ENCODE data around the gene CREG2. TPM values are rescaled to one million over a fixed set of nuclear protein-coding genes. Genes with fewer than 3 reads are reported as not detected.

CREG2 gene
- polyA plus RNA-seq, 1 of the 3 experiments (the other 2 are of a cell fraction) = 1.4 TPM

- peaks cover 13% of the 10 kb centered on the region for H3F3A ChIP-seq (replicated peaks; ENCODE audit: insufficient read depth)
- peak overlapping the region; percentile 97 for H3K4me2 ChIP-seq
- WGBS (ENCODE audit: low lambda C conversion rate) = 90% methylated on average over 6 of the region's 7 CpGs
- H3K9ac ChIP-seq = peak overlapping the region; percentile 93; the same call in 1 of the 2 replicates
- peaks cover 12 to 20% of the 10 kb centered on the region in 2 experiments; a peak in 3 of 4 replicates for H3K4me1 ChIP-seq (ENCODE audit: control insufficient read depth in 1 of 2, insufficient read depth in 2 of 2, low read depth in 1 of 2, low read length in 1 of 2)
- no peaks in the 10 kb centered on the region for H3K9me3 ChIP-seq
- peak overlapping the region; percentile 88 to 92 for H3K4me3 ChIP-seq (ENCODE audit: low read depth in 2 of 2, low read length in 1 of 2)
- no peak overlapping the region for H2AFZ ChIP-seq (ENCODE audit: low read depth)
- ChIA-PET CTCF (no interaction called here), POLR2A (no interaction called here)
- no peaks in the 10 kb centered on the region for H3K27me3 ChIP-seq (ENCODE audit: insufficient read depth)
- peak overlapping the region; percentile 3 to 88; a peak in 2 of 4 replicates for H3K27ac ChIP-seq (ENCODE audit: low read depth in 2 of 2, low read length in 1 of 2)
- peaks cover 59% of the 10 kb centered on the region for H4K20me1 ChIP-seq (ENCODE audit: insufficient read depth)
- H3K9me2 ChIP-seq = no peaks in the 10 kb centered on the region
- H3K79me2 ChIP-seq (ENCODE audit: insufficient read depth) = peaks cover 69% of the 10 kb centered on the region
- no peak for TF ChIP-seq FOXM1 (IDR thresholded peaks at IDR 0.05; ENCODE audit: low read depth)
- peak; percentile 11; the same call in 1 of the 2 replicates for TF ChIP-seq SIN3A (IDR thresholded peaks at IDR 0.05; ENCODE audit: borderline replicate concordance, low read depth, low read length)
- no peak for DNase-seq
- peaks cover 0 to 16% of the 10 kb centered on the region in 2 experiments for H3K36me3 ChIP-seq (replicated peaks in 1 of 2; ENCODE audit: control insufficient read depth in 1 of 2, insufficient read depth in 2 of 2, low read length in 1 of 2)
Observed at GRCh38 chr2:101306410-101306809, 80.9 kb downstream of the CREG2 start.

- H3K4me2 ChIP-seq = peak overlapping the region; percentile 97
- ChIA-PET CTCF (no interaction called here), POLR2A (no interaction called here)
- TF ChIP-seq JUND (IDR thresholded peaks at IDR 0.05) (peak; percentile 47; the same call in 1 of the 2 replicates), FOSL2 (IDR thresholded peaks at IDR 0.05; ENCODE audit: borderline replicate concordance, low read depth) (peak; percentile 68; the same call in 1 of the 2 replicates), MAX (IDR thresholded peaks at IDR 0.05; ENCODE audit: low read depth) (no peak)
- H3K9ac ChIP-seq = no peak overlapping the region
- H3F3A ChIP-seq (replicated peaks; ENCODE audit: insufficient read depth) = peaks cover 13% of the 10 kb centered on the region
- H3K27me3 ChIP-seq (ENCODE audit: insufficient read depth) = no peaks in the 10 kb centered on the region
- peaks cover 0 to 18% of the 10 kb centered on the region in 2 experiments for H3K36me3 ChIP-seq (replicated peaks in 1 of 2; ENCODE audit: control insufficient read depth in 1 of 2, insufficient read depth in 2 of 2, low read length in 1 of 2)
- no peak overlapping the region for H2AFZ ChIP-seq (ENCODE audit: low read depth)
- H3K9me3 ChIP-seq = no peaks in the 10 kb centered on the region
- peaks cover 67% of the 10 kb centered on the region for H4K20me1 ChIP-seq (ENCODE audit: insufficient read depth)
- no peaks in the 10 kb centered on the region for H3K9me2 ChIP-seq
- peaks cover 77% of the 10 kb centered on the region for H3K79me2 ChIP-seq (ENCODE audit: insufficient read depth)
- peaks cover 12 to 20% of the 10 kb centered on the region in 2 experiments; a peak in 3 of 4 replicates for H3K4me1 ChIP-seq (ENCODE audit: control insufficient read depth in 1 of 2, insufficient read depth in 2 of 2, low read depth in 1 of 2, low read length in 1 of 2)
- DNase-seq = no peak
- WGBS (ENCODE audit: low lambda C conversion rate) = 70% methylated on average over 7 of the region's 7 CpGs
- H3K4me3 ChIP-seq (ENCODE audit: low read depth in 2 of 2, low read length in 1 of 2) = peak overlapping the region; percentile 4 to 88; a peak in 2 of 4 replicates
- peak overlapping the region in 1 of 2 experiments; percentile 88; a peak in 2 of 4 replicates for H3K27ac ChIP-seq (ENCODE audit: low read depth in 2 of 2, low read length in 1 of 2)
Observed at GRCh38 chr2:101305492-101306078, 81.7 kb downstream of the CREG2 start.

- H3K27me3 ChIP-seq (ENCODE audit: insufficient read depth) = no peaks in the 10 kb centered on the region
- peak overlapping the region in 1 of 2 experiments; percentile 88; a peak in 2 of 4 replicates for H3K27ac ChIP-seq (ENCODE audit: low read depth in 2 of 2, low read length in 1 of 2)
- ChIA-PET POLR2A (no interaction called here), CTCF (no interaction called here)
- H3K4me2 ChIP-seq = peak overlapping the region; percentile 97
- H3K36me3 ChIP-seq (replicated peaks in 1 of 2; ENCODE audit: control insufficient read depth in 1 of 2, insufficient read depth in 2 of 2, low read length in 1 of 2) = peaks cover 0 to 18% of the 10 kb centered on the region in 2 experiments
- H3K9me3 ChIP-seq = no peaks in the 10 kb centered on the region
- no peak overlapping the region for H3K9ac ChIP-seq
- WGBS (ENCODE audit: low lambda C conversion rate) = 99% methylated on average over 4 of the region's 4 CpGs
- H3K4me3 ChIP-seq (ENCODE audit: low read depth in 2 of 2, low read length in 1 of 2) = 0 out of 4 replicates have a peak overlapping the region, but pooled peaks of 1 of the 2 experiments have one; percentile 88
- TF ChIP-seq NFIC (IDR thresholded peaks at IDR 0.05; ENCODE audit: borderline replicate concordance) = no peak
- TF ChIP-seq RCOR1 (IDR thresholded peaks at IDR 0.05; ENCODE audit: low read length) = no peak
- TF ChIP-seq ELF1 (IDR thresholded peaks at IDR 0.05) = no peak
- no peak for TF ChIP-seq CHD2 (IDR thresholded peaks at IDR 0.05; ENCODE audit: low read length, partially characterized antibody)
- TF ChIP-seq TAF1 (IDR thresholded peaks at IDR 0.05; ENCODE audit: borderline replicate concordance, low read depth, low read length) = no peak
- TF ChIP-seq FOXM1 (IDR thresholded peaks at IDR 0.05; ENCODE audit: low read depth) = no peak
- no peak for TF ChIP-seq RXRA (IDR thresholded peaks at IDR 0.05; ENCODE audit: borderline replicate concordance, low read depth)
- TF ChIP-seq RAD21 (IDR thresholded peaks at IDR 0.05; ENCODE audit: low read length) = no peak
- no peak for TF ChIP-seq MEF2A (IDR thresholded peaks at IDR 0.05; ENCODE audit: borderline replicate concordance, low read depth)
- no peak for TF ChIP-seq SIN3A (IDR thresholded peaks at IDR 0.05; ENCODE audit: borderline replicate concordance, low read depth, low read length)
- no peak for TF ChIP-seq JUND (IDR thresholded peaks at IDR 0.05)
- peaks cover 13% of the 10 kb centered on the region for H3F3A ChIP-seq (replicated peaks; ENCODE audit: insufficient read depth)
- H2AFZ ChIP-seq (ENCODE audit: low read depth) = no peak overlapping the region
- H3K9me2 ChIP-seq = no peaks in the 10 kb centered on the region
- peaks cover 12 to 20% of the 10 kb centered on the region in 2 experiments; a peak in 3 of 4 replicates for H3K4me1 ChIP-seq (ENCODE audit: control insufficient read depth in 1 of 2, insufficient read depth in 2 of 2, low read depth in 1 of 2, low read length in 1 of 2)
- peaks cover 72% of the 10 kb centered on the region for H4K20me1 ChIP-seq (ENCODE audit: insufficient read depth)
- no peak for DNase-seq
- H3K79me2 ChIP-seq (ENCODE audit: insufficient read depth) = peaks cover 83% of the 10 kb centered on the region
Observed at GRCh38 chr2:101305035-101305434, 82.3 kb downstream of the CREG2 start.
